DMS153 (cell line): ENCODE measurements around the gene RALGAPA1.
"Not testable (repeated sequence)": the region's sequence is repeated elsewhere in the genome, so short reads cannot be mapped to it uniquely, and the experiment has no call there.

Experiments
- DNase-seq: peaks from one replicate; lab custom pipeline; 2025; lab: John Stamatoyannopoulos, UW

The RALGAPA1 gene

GRCh38 chr14:35761922-35762321 is 47.2 kb downstream of the RALGAPA1 start:
- no peak for DNase-seq

- DNase-seq, result no peak
Measured at GRCh38 chr14:35760143-35760542, 49.0 kb downstream of the RALGAPA1 start.

DNA sequence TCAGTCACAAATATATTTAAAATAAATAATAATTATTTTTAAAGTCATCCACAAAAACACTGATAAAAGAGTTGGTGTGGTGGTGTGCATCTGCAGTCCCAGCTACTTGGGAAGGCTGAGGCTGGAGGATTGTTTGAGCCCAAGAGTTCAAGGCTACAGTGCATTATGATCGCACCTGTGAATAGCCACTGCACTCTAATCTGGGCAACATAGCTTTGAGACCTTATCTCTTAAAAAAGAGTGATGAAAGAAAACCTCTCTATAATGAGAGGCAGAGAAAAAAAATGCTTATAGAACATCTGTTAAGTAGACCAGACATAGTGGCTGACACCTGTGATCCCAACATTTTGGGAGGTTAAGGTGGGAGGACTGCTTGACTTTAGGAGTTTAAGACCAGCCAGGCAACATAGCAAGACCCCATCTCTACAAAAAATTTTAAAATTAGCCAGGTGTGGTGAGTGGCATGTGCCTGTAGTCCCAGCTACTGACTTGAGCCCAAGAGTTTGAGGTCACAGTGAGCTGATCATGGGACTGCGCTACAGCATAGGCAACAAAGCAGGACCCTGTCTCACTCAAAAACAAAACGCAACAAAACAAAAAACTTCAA is 50.5 kb downstream of the RALGAPA1 start:
- DNase-seq, result no peak

- no peak for DNase-seq
Measured at GRCh38 chr14:35754671-35755070, 54.4 kb downstream of the RALGAPA1 start.

DNA sequence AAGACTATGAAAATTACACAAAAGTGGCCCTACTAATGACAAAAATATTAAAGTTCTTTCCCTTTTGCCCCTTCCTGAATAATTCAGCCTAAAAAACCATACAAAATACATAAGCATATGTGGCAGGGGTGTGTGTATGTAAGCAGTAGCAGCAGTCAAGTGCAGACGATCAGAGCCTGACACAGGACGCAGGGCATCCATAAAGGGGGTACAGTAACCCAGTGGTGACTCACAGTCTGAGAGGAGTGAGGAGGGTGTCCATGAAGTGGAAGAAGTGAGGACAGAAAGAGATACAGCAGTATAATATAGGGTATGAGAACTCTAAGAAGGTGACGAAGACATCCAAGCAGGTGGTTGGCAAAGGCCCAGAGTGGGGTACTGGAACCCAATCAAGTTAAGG is 56.7 kb downstream of the RALGAPA1 start:
- no peak for DNase-seq

GRCh38 chr14:35750202-35750904 is 58.7 kb downstream of the RALGAPA1 start:
- no peak for DNase-seq

GRCh38 chr14:35747379-35747778 is 61.7 kb downstream of the RALGAPA1 start:
- DNase-seq, result peak; percentile 9

DNA sequence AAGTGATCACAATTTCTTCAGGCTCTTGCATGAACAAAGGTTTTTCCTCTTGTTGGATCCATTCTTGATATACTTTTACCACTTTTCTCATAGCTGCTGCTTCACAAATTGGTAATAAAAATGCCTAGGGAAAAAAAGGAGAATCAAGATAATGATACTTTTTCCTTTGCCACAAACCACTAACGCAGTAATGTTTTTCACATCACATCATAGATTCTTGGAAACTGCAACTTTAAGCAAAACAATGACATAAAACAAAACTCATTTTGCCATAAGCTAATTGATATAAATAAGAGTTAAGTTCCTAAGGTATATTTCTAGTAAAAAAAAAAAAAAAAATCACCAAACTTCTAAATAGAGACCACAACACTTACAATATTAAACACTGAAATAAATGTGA is 66.7 kb downstream of the RALGAPA1 start:
- no peak for DNase-seq

GRCh38 chr14:35742032-35742371 is 67.1 kb downstream of the RALGAPA1 start:
- no peak for DNase-seq

GRCh38 chr14:35741345-35742031 is 67.6 kb downstream of the RALGAPA1 start:
- DNase-seq, result no peak

GRCh38 chr14:35740215-35740614 is 68.9 kb downstream of the RALGAPA1 start:
- no peak for DNase-seq

DNA sequence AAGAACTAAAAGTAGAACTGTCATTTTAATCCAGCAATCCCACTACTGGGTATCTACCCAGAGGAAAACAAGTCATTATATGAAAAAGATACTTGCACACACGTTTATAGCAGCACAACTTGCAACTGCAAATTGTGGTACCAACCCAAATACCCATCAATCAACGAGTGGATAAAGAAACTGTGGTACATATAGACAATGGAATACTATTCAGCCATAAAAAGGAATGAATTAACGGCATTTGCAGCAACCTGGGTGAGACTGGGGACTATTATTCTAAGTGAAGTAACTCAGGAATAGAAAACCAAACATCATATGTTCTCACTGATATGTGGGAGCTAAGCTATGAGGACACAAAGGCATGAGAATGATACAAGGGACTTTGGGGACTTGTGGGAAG is 73.9 kb downstream of the RALGAPA1 start:
- DNase-seq, result not testable (repeated sequence)

DNA sequence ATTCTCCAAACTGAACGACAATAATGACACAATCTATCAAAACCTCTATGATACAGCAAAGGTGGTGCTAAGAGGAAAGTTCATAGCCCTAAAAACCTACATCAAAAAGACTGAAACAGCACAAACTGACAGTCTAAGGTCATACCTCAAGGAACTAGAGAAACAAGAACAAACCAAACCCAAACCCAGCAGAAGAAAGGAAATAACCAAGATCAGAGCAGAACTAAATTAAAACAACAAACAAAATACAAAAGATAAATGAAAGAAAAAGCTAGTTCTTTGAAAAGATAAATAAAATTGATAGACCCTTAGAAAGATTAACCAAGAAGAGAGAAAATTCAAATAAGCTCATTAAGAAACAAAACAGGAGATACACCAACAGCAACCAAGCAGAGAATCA is 75.6 kb downstream of the RALGAPA1 start:
- not testable (repeated sequence) for DNase-seq

DNA sequence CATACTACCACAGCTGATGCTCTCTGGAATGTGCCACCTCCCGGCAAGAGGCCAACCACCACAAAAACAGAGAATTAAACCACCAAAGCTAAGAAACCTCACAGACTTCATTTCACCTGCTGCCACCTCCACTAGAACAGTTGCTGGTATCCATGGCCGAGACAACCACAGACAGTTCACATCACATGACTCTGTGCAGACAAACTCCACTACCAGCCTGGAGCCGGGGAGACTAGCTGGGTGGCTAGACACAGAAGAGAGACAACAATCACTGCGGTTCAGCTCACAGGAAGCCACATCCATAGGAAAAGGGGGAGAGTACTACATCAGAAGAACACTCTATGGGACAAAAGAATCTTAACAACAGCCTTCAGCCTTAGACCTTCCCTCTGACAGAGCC is 78.2 kb downstream of the RALGAPA1 start:
- DNase-seq, result no peak

DNA sequence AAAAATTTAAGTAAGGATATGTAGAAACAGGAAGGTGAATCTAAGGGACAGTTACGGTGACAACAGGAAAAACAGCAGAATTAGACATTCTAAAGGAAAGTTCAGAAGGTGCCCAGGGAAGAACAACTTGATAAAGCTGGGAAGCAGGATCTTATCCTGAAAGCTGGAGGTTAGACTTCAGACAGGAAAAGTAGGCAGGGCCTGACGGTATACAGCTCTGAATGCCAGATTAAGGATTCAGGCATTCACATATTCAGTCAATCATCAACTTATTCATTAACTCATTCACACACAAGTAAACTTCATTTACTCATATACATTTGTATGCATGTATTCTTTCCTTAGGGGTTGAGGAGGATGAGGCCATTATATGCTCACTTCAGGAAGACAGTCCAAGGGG is 81.3 kb downstream of the RALGAPA1 start:
- DNase-seq, result no peak

DNA sequence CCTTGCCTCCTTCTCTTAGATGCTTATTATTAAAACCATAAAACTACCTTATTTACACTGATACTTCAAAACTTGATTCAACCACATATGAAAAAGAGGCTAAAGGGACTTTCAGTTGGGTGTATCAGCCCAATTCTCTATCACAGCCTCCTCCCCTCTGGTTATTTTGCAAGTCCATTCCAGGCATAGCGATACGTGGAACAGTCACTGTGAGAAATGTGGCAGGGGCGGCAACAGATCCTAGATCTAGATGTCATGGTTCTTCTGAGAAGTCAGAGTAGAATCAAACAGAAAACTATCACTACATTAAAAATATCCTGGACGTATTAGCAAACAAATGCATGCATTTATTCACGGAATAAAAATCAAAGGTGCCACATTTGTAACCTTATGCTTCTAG is 83.2 kb downstream of the RALGAPA1 start:
- DNase-seq, result no peak

GRCh38 chr14:35715079-35715478 is 94.0 kb downstream of the RALGAPA1 start:
- no peak for DNase-seq

- no peak for DNase-seq
Measured at GRCh38 chr14:35712466-35712865, 96.6 kb downstream of the RALGAPA1 start.

- DNase-seq, result no peak
Measured at GRCh38 chr14:35708062-35708461, 101.0 kb downstream of the RALGAPA1 start.

DNA sequence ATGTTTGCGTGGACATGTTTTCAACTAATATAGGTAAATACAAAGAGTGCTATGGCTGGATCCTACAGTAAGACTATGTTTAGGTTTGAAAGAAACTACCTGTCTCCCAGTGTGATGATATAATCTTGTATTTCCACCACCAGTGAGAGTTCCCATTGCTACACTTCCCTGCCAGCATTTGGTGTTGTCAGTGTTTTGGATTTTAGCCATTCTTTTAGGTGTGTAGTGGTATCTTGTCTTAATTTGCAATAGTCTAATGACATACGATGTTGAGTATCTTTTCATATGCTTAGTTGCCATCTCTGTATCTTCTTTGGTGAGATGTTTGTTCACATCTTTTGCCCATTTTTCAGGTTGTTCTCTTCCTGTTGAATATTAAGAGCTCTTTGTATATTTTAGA is 103.5 kb downstream of the RALGAPA1 start:
- DNase-seq, result no peak

DNA sequence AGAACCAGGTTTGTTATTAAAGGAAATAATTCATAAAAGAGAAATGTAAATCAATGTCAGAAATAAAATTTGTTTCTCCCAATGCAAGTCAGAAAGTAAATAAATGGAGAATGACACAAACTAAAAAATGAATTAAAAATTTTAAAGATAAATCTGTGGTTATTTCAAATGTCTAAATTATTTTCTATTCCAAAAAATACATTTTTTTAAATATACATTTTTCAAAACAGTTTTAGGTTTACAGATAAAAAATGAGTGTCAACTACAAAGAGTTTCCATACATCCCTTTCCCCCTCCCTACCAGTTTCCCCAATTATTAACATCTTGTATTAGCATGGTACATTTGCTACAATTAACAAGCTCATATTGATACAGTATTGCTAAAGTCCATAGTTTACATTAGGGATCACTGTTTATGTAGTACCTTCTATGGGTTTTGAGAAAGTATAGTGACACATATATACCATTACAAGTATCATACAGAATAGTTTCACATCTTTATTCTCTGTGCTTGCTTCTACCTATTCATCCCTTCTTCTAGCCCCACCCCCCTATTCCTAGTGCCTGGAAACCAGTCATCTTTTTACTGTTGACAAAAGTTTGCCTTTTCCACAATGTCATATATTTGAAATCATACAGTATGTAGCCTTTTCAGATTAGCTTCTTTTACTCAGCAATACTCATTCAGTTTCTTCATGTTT is 104.2 kb downstream of the RALGAPA1 start:
- no peak for DNase-seq

DNA sequence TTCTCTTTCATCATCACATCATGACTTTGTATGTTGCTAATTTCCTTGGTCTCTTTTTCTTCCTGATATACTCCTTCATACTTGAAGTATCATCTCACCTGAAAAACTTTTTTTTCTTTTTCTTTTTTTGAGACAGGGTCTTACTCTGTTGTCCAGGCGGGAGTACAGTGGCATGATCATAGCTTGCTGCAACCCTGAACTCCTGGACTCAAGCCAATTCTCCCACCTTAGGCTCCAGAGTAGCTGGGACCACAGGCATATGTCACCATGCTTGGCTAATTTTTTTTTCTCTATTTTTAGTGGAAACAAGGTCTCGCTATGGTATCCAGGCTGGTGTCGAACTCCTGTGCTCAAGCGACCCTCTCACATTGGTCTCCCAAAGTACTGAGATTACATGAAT is 107.6 kb downstream of the RALGAPA1 start:
- no peak for DNase-seq
